ENCODE data around the gene NCAPH2.

The NCAPH2 gene

DNA sequence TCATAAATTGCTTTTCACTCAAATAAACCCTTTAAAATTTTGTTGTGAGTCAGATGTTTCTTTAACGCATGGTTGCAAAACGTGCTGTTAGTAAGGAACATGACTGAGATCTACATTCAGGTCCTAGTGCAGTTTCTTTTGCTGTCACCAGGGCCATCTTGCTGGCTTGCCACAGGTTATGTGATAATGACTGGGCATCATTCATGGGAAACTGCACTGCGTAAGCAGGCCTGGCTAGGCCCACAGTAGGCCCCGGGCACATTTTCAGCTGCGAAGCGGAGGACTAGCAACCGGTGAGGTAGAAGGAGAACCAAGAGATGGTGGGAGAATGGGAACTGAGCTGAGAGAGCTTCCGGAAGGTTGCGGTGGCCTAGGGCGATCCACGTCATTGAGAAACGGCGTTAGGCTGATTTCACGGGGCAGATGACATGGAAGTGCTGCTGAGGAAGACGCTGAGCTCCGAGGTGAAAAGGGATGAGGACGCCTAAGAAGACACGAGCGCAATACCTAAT is 34.4 kb downstream of the NCAPH2 start:
- TF ChIP-seq, protein P1, sequence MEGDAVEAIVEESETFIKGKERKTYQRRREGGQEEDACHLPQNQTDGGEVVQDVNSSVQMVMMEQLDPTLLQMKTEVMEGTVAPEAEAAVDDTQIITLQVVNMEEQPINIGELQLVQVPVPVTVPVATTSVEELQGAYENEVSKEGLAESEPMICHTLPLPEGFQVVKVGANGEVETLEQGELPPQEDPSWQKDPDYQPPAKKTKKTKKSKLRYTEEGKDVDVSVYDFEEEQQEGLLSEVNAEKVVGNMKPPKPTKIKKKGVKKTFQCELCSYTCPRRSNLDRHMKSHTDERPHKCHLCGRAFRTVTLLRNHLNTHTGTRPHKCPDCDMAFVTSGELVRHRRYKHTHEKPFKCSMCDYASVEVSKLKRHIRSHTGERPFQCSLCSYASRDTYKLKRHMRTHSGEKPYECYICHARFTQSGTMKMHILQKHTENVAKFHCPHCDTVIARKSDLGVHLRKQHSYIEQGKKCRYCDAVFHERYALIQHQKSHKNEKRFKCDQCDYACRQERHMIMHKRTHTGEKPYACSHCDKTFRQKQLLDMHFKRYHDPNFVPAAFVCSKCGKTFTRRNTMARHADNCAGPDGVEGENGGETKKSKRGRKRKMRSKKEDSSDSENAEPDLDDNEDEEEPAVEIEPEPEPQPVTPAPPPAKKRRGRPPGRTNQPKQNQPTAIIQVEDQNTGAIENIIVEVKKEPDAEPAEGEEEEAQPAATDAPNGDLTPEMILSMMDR (IDR thresholded peaks at IDR 0.05; ENCODE audit: control extremely low read depth, extremely low read depth, low read depth, missing control alignments) = no peak
- ChIA-PET POLR2A (interaction anchor here (1.0 kb wide), 1 partner anchor 17 kb away, joined by 5 read pairs; the partner anchor contains the start of gene SCO2), CTCF (interaction anchor here (1.3 to 16.1 kb wide), 5 partner anchors 15 to 85 kb away, joined by 3 to 136 read pairs (median 7); partner anchors contain the start of genes ARSA, SCO2, SYCE3 and TYMP)
- peak; percentile 57 for DNase-seq (ENCODE audit: extremely low spot score)

DNA sequence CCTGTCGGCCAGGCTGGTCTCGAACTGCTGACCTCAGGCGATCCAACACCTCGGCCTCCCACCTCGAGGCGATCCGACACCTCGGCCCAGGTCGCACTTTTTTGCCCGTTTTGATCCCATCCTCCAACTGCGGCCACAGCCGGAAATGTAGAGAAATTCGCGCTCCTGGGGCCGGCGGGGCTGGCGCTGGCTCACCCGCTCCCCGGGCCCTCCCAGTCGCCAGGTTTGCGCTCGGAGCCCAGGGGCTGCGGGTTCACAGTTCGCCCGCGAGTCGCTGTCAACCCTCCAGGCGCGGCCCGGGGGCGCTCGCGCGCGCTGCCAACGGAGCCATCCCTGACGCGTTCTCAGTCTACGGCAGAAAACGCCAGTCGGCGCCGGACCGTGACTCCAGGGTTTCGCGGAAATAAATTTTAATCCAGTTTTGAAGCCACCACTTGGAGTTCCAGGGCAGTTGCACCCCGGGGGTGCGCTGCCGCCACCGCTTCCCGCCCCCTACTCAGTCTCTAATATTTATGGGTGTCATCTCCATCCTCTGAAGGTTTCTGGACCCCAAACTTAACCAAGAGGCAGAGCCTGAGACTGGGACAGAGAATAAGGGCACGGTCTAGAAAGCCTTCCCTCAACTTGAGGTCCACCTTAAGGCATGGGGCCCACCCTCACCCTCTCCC is 36.2 kb downstream of the NCAPH2 start:
- peak; percentile 78 for DNase-seq (ENCODE audit: extremely low spot score)
- CTCF ChIA-PET = interaction anchor here (1.0 to 16.1 kb wide), 4 partner anchors 12 to 77 kb away, joined by 3 to 136 read pairs (median 9); partner anchors contain the start of genes SCO2, SYCE3 and TYMP
- POLR2A ChIA-PET = no interaction called here
- TF ChIP-seq, protein P1 (IDR thresholded peaks at IDR 0.05; ENCODE audit: control extremely low read depth, extremely low read depth, low read depth, missing control alignments) = peak; percentile 73

DNA sequence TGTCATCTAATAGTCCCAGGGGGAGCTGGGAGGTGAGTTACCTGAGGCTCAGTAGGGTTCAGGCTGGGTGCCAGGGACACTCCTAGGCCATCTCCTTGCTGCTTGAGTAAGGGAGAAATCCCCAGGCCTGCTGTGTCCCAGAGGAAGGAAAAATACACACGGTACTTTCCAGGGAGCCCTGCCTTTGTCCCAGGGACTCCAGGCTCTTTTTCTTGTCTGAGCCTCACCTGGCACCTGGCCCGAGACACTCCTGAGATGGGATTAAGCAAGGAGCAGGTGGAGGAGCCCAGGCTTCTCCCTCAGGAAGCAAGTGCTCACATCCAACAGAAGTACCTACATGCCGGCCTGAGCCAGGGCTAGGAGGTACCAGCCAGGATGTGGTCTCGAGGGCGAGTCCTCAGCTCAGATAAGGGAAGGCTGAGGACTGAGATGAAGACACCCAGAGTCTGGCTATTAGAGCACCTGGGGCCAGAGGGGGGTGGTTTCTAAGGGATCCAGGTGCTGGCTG is 36.8 kb downstream of the NCAPH2 start:
- POLR2A ChIA-PET = no interaction called here
- DNase-seq (ENCODE audit: extremely low spot score) = peak; percentile 23
- TF ChIP-seq, protein P1 (IDR thresholded peaks at IDR 0.05; ENCODE audit: control extremely low read depth, extremely low read depth, low read depth, missing control alignments) = no peak
- CTCF ChIA-PET = interaction anchor here (1.0 to 16.1 kb wide), 4 partner anchors 11 to 76 kb away, joined by 3 to 136 read pairs (median 9); partner anchors contain the start of genes SCO2, SYCE3 and TYMP

DNA sequence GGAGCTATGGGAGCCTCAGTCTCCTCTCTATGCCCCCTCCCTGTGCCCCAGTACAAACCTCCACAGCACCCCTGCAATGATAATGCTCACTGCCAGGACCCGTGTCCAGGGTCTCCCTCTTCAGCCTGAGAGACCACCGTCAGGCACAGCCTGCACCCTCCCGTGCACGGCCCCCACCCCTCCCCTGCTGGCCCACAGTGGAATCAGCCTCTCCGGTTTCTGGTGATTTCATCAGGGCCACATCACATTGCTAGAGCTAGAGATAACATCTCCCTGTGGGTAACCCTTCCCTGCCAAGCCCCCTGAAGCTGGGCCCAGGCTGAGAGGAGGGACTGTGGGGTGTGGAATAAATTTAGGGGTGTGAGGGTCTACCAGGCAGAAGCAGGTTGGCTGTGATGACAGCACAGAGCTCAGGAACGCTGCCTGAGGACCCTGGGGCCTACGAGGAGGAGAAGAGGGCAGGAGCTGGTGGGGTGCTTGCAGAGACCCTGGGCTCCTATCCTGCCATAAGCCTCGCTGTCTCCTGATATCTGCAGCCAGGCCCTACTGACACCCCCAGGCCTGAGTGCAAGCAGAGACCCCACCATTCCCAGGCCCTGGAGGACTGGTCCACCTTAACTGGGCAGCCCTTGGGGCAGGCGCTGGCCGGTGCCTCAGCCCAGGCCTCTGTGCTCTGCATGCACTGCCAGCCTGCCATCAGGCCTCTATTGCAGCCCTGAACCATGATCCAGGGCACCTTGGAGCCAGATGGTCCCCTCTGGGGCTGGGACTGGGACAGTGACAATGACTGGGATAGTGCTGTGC is 37.7 kb downstream of the NCAPH2 start, which contains the start of gene KLHDC7B:
TSS of gene KLHDC7B (plus strand) at position 378 of the 804 bp plus-strand sequence. CDS start at position 723, 345 bp downstream.
- CTCF ChIA-PET = interaction anchor here (1.1 to 16.1 kb wide), 5 partner anchors 13 to 75 kb away, joined by 3 to 136 read pairs (median 6); partner anchors contain the start of genes SCO2, SYCE3 and TYMP
- TF ChIP-seq, protein P1 (IDR thresholded peaks at IDR 0.05; ENCODE audit: control extremely low read depth, extremely low read depth, low read depth, missing control alignments) = no peak
- DNase-seq (ENCODE audit: extremely low spot score) = peak; percentile 26
- POLR2A ChIA-PET = interaction anchor here (1.2 kb wide), 1 partner anchor 20 kb away, joined by 3 read pairs; the partner anchor contains the start of gene SCO2

DNA sequence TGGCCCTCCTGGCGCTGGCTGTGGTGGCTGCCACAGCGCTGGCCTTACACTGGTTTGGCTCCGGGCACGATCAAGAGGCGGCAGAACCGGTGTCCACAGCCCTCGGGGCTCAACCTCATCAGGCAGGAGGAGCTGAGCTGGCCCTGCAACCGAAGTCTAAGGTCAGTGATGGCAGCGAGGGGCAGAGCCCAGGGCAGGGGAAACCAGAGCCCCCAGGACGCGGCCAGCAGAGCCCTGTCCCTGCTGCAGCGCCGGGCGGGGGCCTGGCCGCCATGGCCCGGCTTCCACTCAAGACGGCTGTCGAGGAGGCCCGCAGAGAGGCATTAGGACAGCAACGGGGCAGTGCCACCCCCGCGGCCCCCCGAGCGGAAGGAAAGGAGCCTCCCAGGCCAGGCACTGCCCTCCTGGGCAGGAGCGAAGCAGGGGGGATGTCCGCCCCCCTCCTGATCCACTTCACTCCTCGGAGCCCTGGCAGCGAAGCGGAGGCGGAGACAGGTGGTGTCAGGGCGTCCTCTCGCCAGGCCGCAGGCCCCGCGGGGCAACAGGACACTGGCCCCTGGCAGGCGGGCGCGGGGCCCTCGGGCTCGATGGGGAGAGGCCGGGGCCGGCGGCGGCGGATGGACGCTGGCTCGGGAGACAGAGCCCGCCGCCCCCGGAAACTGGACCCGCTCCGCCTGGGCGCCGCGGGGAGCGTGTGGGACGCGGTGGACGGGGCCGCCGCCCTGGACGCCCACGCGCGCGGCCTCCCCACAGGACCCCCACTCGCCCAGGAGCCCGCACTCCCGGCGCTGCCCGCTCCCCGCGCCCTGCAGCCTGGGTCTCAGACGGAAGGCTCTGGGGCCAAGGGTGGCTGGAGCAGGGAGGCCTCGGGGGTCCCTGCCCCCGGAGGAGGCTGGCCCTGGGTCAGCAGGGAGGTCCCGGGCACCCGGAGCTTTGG is 38.6 kb downstream of the NCAPH2 start:
- DNase-seq (ENCODE audit: extremely low spot score) = peak; percentile 8
- ChIA-PET CTCF (interaction anchor here (1.1 to 16.1 kb wide), 6 partner anchors 11 to 20 kb away, joined by 3 to 136 read pairs (median 12); partner anchors contain the start of genes SCO2, SYCE3 and TYMP), POLR2A (interaction anchor here (1.2 kb wide), 1 partner anchor 21 kb away, joined by 3 read pairs; the partner anchor contains the start of gene SCO2)
- TF ChIP-seq, protein P1 (IDR thresholded peaks at IDR 0.05; ENCODE audit: control extremely low read depth, extremely low read depth, low read depth, missing control alignments) = no peak

Data from GM10248 (cell line).